ENCODE data around the gene TNS1.

GRCh38 chr2:217971166-217971565, 31.6 kb downstream of the TNS1 start:
- TF ChIP-seq CTCF (IDR thresholded peaks at IDR 0.05; ENCODE audit: insufficient read depth, low read depth, low read length) (no peak), EZH2 (IDR thresholded peaks at IDR 0.05; ENCODE audit: insufficient read depth, low read length) (no peak)
